Measurements from ENCODE around the gene HIGD1B.

HIGD1B gene

GRCh38 chr17:44844390-44844830 is 3.3 kb upstream of the HIGD1B start:
- FAIRE-seq (no peak), DNase-seq (ENCODE audit: insufficient read length) (no peak)
- no peak for TF ChIP-seq TAF1 (IDR thresholded peaks at IDR 0.05; ENCODE audit: borderline replicate concordance, low read depth, low read length)
- no peak for TF ChIP-seq POLR2A (IDR thresholded peaks at IDR 0.05; ENCODE audit: low read depth, low read length)
- no peak for TF ChIP-seq POLR2AphosphoS5 (IDR thresholded peaks at IDR 0.05; ENCODE audit: low read depth, low read length)

GRCh38 chr17:44846206-44846605 is 1.5 kb upstream of the HIGD1B start:
- TF ChIP-seq POLR2AphosphoS5 (IDR thresholded peaks at IDR 0.05; ENCODE audit: low read depth, low read length) = no peak
- FAIRE-seq (no peak), DNase-seq (ENCODE audit: insufficient read length) (no peak)

GRCh38 chr17:44848257-44848795 is 643 bp downstream of the HIGD1B start:
- TF ChIP-seq POLR2A (IDR thresholded peaks at IDR 0.05; ENCODE audit: low read depth, low read length) (no peak), POLR2AphosphoS5 (IDR thresholded peaks at IDR 0.05; ENCODE audit: low read depth, low read length) (no peak), TAF1 (IDR thresholded peaks at IDR 0.05; ENCODE audit: borderline replicate concordance, low read depth, low read length) (no peak)
- no peak for FAIRE-seq

GRCh38 chr17:44848961-44849489 is 1.3 kb downstream of the HIGD1B start:
- FAIRE-seq = no peak
- no peak for TF ChIP-seq POLR2AphosphoS5 (IDR thresholded peaks at IDR 0.05; ENCODE audit: low read depth, low read length)
- no peak for TF ChIP-seq POLR2A (IDR thresholded peaks at IDR 0.05; ENCODE audit: low read depth, low read length)
- no peak for TF ChIP-seq TAF1 (IDR thresholded peaks at IDR 0.05; ENCODE audit: borderline replicate concordance, low read depth, low read length)
- no peak for DNase-seq (ENCODE audit: insufficient read length)

More at GRCh38 chr17:44848257-44848795, 643 bp downstream of the HIGD1B start:
- no peak for DNase-seq (ENCODE audit: insufficient read length)

GRCh38 chr17:44850025-44850424 is 2.3 kb downstream of the HIGD1B start:
- no peak for DNase-seq (ENCODE audit: insufficient read length)
- TF ChIP-seq POLR2A (IDR thresholded peaks at IDR 0.05; ENCODE audit: low read depth, low read length) (no peak), POLR2AphosphoS5 (IDR thresholded peaks at IDR 0.05; ENCODE audit: low read depth, low read length) (no peak), TAF1 (IDR thresholded peaks at IDR 0.05; ENCODE audit: borderline replicate concordance, low read depth, low read length) (no peak)

GRCh38 chr17:44850612-44851011 is 2.9 kb downstream of the HIGD1B start:
- no peak for DNase-seq (ENCODE audit: insufficient read length)
- TF ChIP-seq POLR2A (IDR thresholded peaks at IDR 0.05; ENCODE audit: low read depth, low read length) (no peak), POLR2AphosphoS5 (IDR thresholded peaks at IDR 0.05; ENCODE audit: low read depth, low read length) (no peak), TAF1 (IDR thresholded peaks at IDR 0.05; ENCODE audit: borderline replicate concordance, low read depth, low read length) (no peak)
- FAIRE-seq = no peak

More at GRCh38 chr17:44850025-44850424, 2.3 kb downstream of the HIGD1B start:
- no peak for FAIRE-seq

GRCh38 chr17:44854192-44854591 is 6.5 kb downstream of the HIGD1B start:
- FAIRE-seq (no peak), DNase-seq (ENCODE audit: insufficient read length) (no peak)
- TF ChIP-seq POLR2AphosphoS5 (IDR thresholded peaks at IDR 0.05; ENCODE audit: low read depth, low read length) (no peak), POLR2A (IDR thresholded peaks at IDR 0.05; ENCODE audit: low read depth, low read length) (no peak), TAF1 (IDR thresholded peaks at IDR 0.05; ENCODE audit: borderline replicate concordance, low read depth, low read length) (no peak)

GRCh38 chr17:44859701-44860100 is 12.0 kb downstream of the HIGD1B start:
- DNase-seq (ENCODE audit: insufficient read length) (no peak), FAIRE-seq (no peak)
- TF ChIP-seq TAF1 (IDR thresholded peaks at IDR 0.05; ENCODE audit: borderline replicate concordance, low read depth, low read length) = no peak
- no peak for TF ChIP-seq POLR2A (IDR thresholded peaks at IDR 0.05; ENCODE audit: low read depth, low read length)
- no peak for TF ChIP-seq POLR2AphosphoS5 (IDR thresholded peaks at IDR 0.05; ENCODE audit: low read depth, low read length)

- FAIRE-seq (no peak), DNase-seq (ENCODE audit: insufficient read length) (no peak)
- TF ChIP-seq POLR2AphosphoS5 (IDR thresholded peaks at IDR 0.05; ENCODE audit: low read depth, low read length) (no peak), POLR2A (IDR thresholded peaks at IDR 0.05; ENCODE audit: low read depth, low read length) (no peak), TAF1 (IDR thresholded peaks at IDR 0.05; ENCODE audit: borderline replicate concordance, low read depth, low read length) (no peak)
Observed at GRCh38 chr17:44862278-44862914, 14.7 kb downstream of the HIGD1B start.

DNA sequence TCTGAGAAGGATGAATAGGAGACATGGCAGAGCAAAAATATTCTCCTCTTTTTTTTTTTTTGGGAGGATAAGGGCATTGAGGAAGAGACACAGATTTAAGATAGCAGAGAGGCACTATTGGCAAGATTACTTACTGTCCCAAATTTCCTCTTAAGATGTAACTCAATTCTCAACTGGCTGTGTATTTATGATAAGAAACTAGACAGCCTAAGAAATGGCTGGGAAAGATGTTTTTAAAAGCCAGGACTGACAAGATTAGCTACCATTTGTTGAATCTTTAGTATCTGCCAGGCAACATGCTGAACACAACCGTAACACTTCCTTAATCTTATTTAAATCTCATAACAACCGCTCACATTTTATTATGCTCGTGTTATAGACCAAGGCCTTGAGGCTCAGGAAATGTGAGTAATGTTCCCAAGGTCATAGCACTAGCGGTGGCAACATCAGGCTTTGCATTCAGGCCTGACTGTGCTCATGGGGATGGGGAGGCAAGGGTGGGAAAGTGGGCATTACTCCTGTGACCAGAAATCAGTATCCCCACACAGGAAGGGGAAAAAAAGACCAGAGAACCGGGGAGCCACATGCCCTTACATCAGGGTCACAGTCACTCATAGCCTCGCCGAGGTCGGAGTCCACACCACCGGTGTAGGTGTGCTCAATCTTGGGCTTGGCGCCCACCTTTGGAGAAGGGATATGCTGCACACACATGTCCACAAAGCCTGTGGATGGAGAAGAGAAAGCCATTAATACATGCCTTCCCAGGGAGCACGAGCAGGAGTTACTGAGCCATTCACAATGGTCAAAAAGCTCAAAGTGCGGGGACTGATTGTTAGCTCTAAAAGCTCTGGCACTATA is 15.6 kb downstream of the HIGD1B start:
- no peak for FAIRE-seq
- TF ChIP-seq TAF1 (IDR thresholded peaks at IDR 0.05; ENCODE audit: borderline replicate concordance, low read depth, low read length) = no peak
- TF ChIP-seq POLR2AphosphoS5 (IDR thresholded peaks at IDR 0.05; ENCODE audit: low read depth, low read length) = no peak
- no peak for TF ChIP-seq POLR2A (IDR thresholded peaks at IDR 0.05; ENCODE audit: low read depth, low read length)
- no peak for DNase-seq (ENCODE audit: insufficient read length)

DNA sequence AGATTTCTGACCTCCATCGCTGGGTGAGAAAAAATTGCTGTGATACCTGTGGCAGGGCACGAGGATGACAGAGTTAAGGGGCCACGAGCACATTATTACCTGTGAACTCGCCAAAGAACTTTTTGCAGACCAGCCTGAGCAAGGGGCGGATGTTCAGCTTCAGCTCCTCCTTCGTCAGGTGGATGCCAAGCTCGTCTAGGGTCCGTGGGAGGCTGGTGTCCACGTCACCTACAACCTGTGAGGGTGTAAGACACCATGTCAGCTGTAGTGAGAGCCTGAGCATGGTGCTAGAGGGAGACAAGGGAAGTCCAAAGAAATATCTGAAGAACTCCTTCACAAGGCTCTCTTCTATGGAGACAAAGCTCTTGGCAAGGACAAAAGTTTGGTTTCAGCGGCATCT is 17.1 kb downstream of the HIGD1B start:
- no peak for DNase-seq (ENCODE audit: insufficient read length)
- no peak for FAIRE-seq
- no peak for TF ChIP-seq POLR2AphosphoS5 (IDR thresholded peaks at IDR 0.05; ENCODE audit: low read depth, low read length)
- no peak for TF ChIP-seq POLR2A (IDR thresholded peaks at IDR 0.05; ENCODE audit: low read depth, low read length)
- TF ChIP-seq TAF1 (IDR thresholded peaks at IDR 0.05; ENCODE audit: borderline replicate concordance, low read depth, low read length) = no peak
